WTC11 (cell line): ENCODE measurements around the gene ZNF501. TPM values are rescaled to one million over a fixed set of nuclear protein-coding genes. Genes with fewer than 3 reads are reported as not detected.

ENCODE experiments used
- ATAC-seq: fragments of 200-7000 bp; cut with Tn5 transposase; 2 replicates; pipeline ENCODE4 v1.10.0; 2021; ENCODE audit warnings: mild to moderate bottlenecking, moderate library complexity
- CTCF ChIA-PET: fragments of 300-600 bp; sonication (Branson Sonifier 250); formaldehyde crosslinking; loops from one replicate; lab custom pipeline; 2021; ENCODE audit warnings: antibody characterized with exemption; lab: Charles Lee
- POLR2A ChIA-PET: fragments of 350-600 bp; sonication (Branson Sonifier 250); formaldehyde crosslinking; loops from one replicate; lab custom pipeline; 2021; ENCODE audit warnings: antibody characterized with exemption; lab: Charles Lee
- DNase-seq: peaks from one replicate; pipeline ENCODE4 v3.0.0; 2021; ENCODE audit warnings: low spot score
- H3K27ac Mint-ChIP-seq: 2 replicates; pipeline ENCODE4 v1.8.0; 2021; ENCODE audit warnings: mixed read lengths
- H3K27me3 Mint-ChIP-seq: 2 replicates; pipeline ENCODE4 v1.8.0; 2021; ENCODE audit warnings: low read depth, mild to moderate bottlenecking, moderate library complexity, mixed read lengths
- H3K36me3 Mint-ChIP-seq: 2 replicates; pipeline ENCODE4 v1.8.0; 2021; ENCODE audit warnings: mixed read lengths
- H3K4me1 Mint-ChIP-seq: 2 replicates; pipeline ENCODE4 v1.8.0; 2022; ENCODE audit warnings: mixed read lengths
- H3K4me3 Mint-ChIP-seq: 2 replicates; pipeline ENCODE4 v1.8.0; 2021; ENCODE audit warnings: mild to moderate bottlenecking, moderate library complexity, mixed read lengths
- H3K9me3 Mint-ChIP-seq: 2 replicates; pipeline ENCODE4 v1.8.0; 2021; ENCODE audit warnings: mixed read lengths
- CREB1 ChIP-seq: sonication (generic); formaldehyde crosslinking; IDR thresholded peaks from 2 replicates; pipeline ENCODE4 v1.8.0; 2023; ENCODE audit warnings: mild to moderate bottlenecking, missing genetic modification reagents
- CTCF ChIP-seq: fragments of 200-600 bp; IDR thresholded peaks from 2 replicates; pipeline ENCODE4 v1.8.0; 2022; ENCODE audit warnings: antibody characterized with exemption
- E2F4 ChIP-seq: sonication (generic); formaldehyde crosslinking; IDR thresholded peaks from 2 replicates; pipeline ENCODE4 v1.8.1; 2022; ENCODE audit warnings: low read depth, mild to moderate bottlenecking, moderate library complexity, missing genetic modification reagents, borderline replicate concordance
- ERG ChIP-seq: fragments of 250-450 bp; sonication (Bioruptor Pico); IDR thresholded peaks from 2 replicates; pipeline ENCODE4 v1.8.0; 2021; ENCODE audit warnings: mild to moderate bottlenecking
- FOXK1 ChIP-seq: sonication (generic); formaldehyde crosslinking; IDR thresholded peaks from 2 replicates; pipeline ENCODE4 v1.8.0; 2022; ENCODE audit warnings: mild to moderate bottlenecking, moderate library complexity, missing genetic modification reagents
- FOXP4 ChIP-seq: sonication (generic); formaldehyde crosslinking; IDR thresholded peaks from 2 replicates; pipeline ENCODE4 v1.8.0; 2022; ENCODE audit warnings: mild to moderate bottlenecking, missing genetic modification reagents
- JUN ChIP-seq: sonication (generic); formaldehyde crosslinking; IDR thresholded peaks from 2 replicates; pipeline ENCODE4 v1.8.0; 2023; ENCODE audit warnings: mild to moderate bottlenecking, missing genetic modification reagents
- MAX ChIP-seq: sonication (generic); formaldehyde crosslinking; IDR thresholded peaks from 2 replicates; pipeline ENCODE4 v1.8.0; 2022; ENCODE audit warnings: mild to moderate bottlenecking, missing genetic modification reagents
- MLX ChIP-seq: sonication (generic); formaldehyde crosslinking; IDR thresholded peaks from 2 replicates; pipeline ENCODE4 v1.8.1; 2023; ENCODE audit warnings: mild to moderate bottlenecking, missing genetic modification reagents, moderate library complexity
- MYBL2 ChIP-seq: sonication (generic); formaldehyde crosslinking; IDR thresholded peaks from 2 replicates; pipeline ENCODE4 v1.8.1; 2023; ENCODE audit warnings: mild to moderate bottlenecking, moderate library complexity, missing genetic modification reagents
- NFE2L1 ChIP-seq: sonication (generic); formaldehyde crosslinking; IDR thresholded peaks from 2 replicates; pipeline ENCODE4 v1.8.1; 2023; ENCODE audit warnings: missing genetic modification reagents
- PRDM15 ChIP-seq: sonication (generic); formaldehyde crosslinking; IDR thresholded peaks from 2 replicates; pipeline ENCODE4 v1.8.0; 2022; ENCODE audit warnings: missing genetic modification reagents
- SMAD3 ChIP-seq: sonication (generic); formaldehyde crosslinking; IDR thresholded peaks from 2 replicates; pipeline ENCODE4 v1.8.0; 2022; ENCODE audit warnings: missing genetic modification reagents, mild to moderate bottlenecking, borderline replicate concordance
- SP1 ChIP-seq: sonication (generic); formaldehyde crosslinking; conservative IDR thresholded peaks from 2 replicates; pipeline ENCODE4 v1.8.1; 2022; ENCODE audit warnings: missing genetic modification reagents
- TEAD1 ChIP-seq: sonication (generic); formaldehyde crosslinking; IDR thresholded peaks from 2 replicates; pipeline ENCODE4 v1.8.0; 2022; ENCODE audit warnings: mild to moderate bottlenecking, missing genetic modification reagents
- TP53 ChIP-seq: sonication (generic); formaldehyde crosslinking; IDR thresholded peaks from 2 replicates; pipeline ENCODE4 v1.8.1; 2023; ENCODE audit warnings: mild to moderate bottlenecking, missing genetic modification reagents
- ZNF232 ChIP-seq: sonication (generic); formaldehyde crosslinking; IDR thresholded peaks from 2 replicates; pipeline ENCODE4 v1.8.0; 2022; ENCODE audit warnings: mild to moderate bottlenecking, missing genetic modification reagents
- ZNF263 ChIP-seq: sonication (generic); formaldehyde crosslinking; IDR thresholded peaks from 2 replicates; pipeline ENCODE4 v1.8.1; 2022; ENCODE audit warnings: low read depth, mild to moderate bottlenecking, moderate library complexity, missing genetic modification reagents
- ZNF425 ChIP-seq: fragments of 250-450 bp; sonication (Bioruptor Pico); conservative IDR thresholded peaks from 2 replicates; pipeline ENCODE4 v1.9.0; 2021; ENCODE audit warnings: mild to moderate bottlenecking
- total RNA-seq: library from RNA; stranded (reverse); gene quantifications from 3 replicates; pipeline ENCODE4 v1.2.3, GENCODE V29; 2021

ZNF501 gene
- total RNA-seq, 1 experiment from 2014 or later: 8.8 TPM

GRCh38 chr3:44682182-44682896 lies 47.1 kb upstream of the ZNF501 start (continued):
- TF ChIP-seq FOXP4 (CRISPR knock-in tag) (no peak), CTCF (no peak), ERG (CRISPR knock-in tag) (no peak), MYBL2 (CRISPR knock-in tag) (no peak)

GRCh38 chr3:44685128-44685800 lies 44.2 kb upstream of the ZNF501 start:
- DNase-seq (peak; percentile 82), ATAC-seq (peak; percentile 98)
- Mint-ChIP-seq H3K4me1 (peaks cover 5% of the 10 kb centered on the region), H3K9me3 (peaks cover 79% of the 10 kb centered on the region), H3K4me3 (peak overlapping the region; percentile 90), H3K27ac (peak overlapping the region; percentile 44; the same call in 1 of the 2 replicates), H3K27me3 (peaks cover 38% of the 10 kb centered on the region), H3K36me3 (peaks cover 44% of the 10 kb centered on the region)
- ChIA-PET POLR2A (interaction anchor here (0.6 to 1.1 kb wide), 3 partner anchors 12 to 52 kb away, joined by 3 to 4 read pairs (median 3); partner anchors contain the start of gene ZNF35), CTCF (interaction anchor here (1.7 kb wide), 1 partner anchor 24 kb away, joined by 6 read pairs; no protein-coding TSS in a partner anchor)
- 0 out of 2 replicates have a peak, but pooled peaks have one; percentile 38 for TF ChIP-seq NFE2L1 (CRISPR knock-in tag)
- no peak for TF ChIP-seq E2F4 (CRISPR knock-in tag)
- TF ChIP-seq MLX (CRISPR knock-in tag): no peak
- no peak for TF ChIP-seq CREB1
- TF ChIP-seq MAX (CRISPR knock-in tag): peak; percentile 72; the same call in 1 of the 2 replicates
- no peak for TF ChIP-seq ZNF263 (CRISPR knock-in tag)
- TF ChIP-seq ZNF232 (CRISPR knock-in tag): no peak
- 0 out of 2 replicates have a peak, but pooled peaks have one; percentile 31 for TF ChIP-seq MYBL2 (CRISPR knock-in tag)
- TF ChIP-seq JUN (CRISPR knock-in tag): 0 out of 2 replicates have a peak, but pooled peaks have one; percentile 57
- peak; percentile 68 for TF ChIP-seq TEAD1 (CRISPR knock-in tag)
- peak; percentile 69 for TF ChIP-seq FOXK1 (CRISPR knock-in tag)
- 0 out of 2 replicates have a peak, but pooled peaks have one; percentile 42 for TF ChIP-seq SMAD3 (CRISPR knock-in tag)
- peak; percentile 63; the same call in 1 of the 2 replicates for TF ChIP-seq TP53
- TF ChIP-seq ZNF425 (CRISPR knock-in tag): no peak
- no peak for TF ChIP-seq PRDM15
- peak; percentile 64 for TF ChIP-seq SP1 (CRISPR knock-in tag)
